MM.1S (cell line): ENCODE data around the gene AMOTL1.

ENCODE experiments used
- EZH2 ChIP-seq: fragments of 300-600 bp; sonication (generic); optimal IDR thresholded peaks from 2 replicates; pipeline ENCODE3; 2017; ENCODE audit warnings: low read depth, mild to moderate bottlenecking, antibody characterized with exemption, low read length, mixed read lengths
- EZH2phosphoT487 ChIP-seq: fragments of 300-600 bp; sonication (generic); IDR thresholded peaks from 2 replicates; pipeline ENCODE4 v1.6.1; 2018; ENCODE audit warnings: antibody characterized with exemption, low read length
- TF ChIP-seq, protein P1 (sequence below): fragments of 300-600 bp; sonication (generic); IDR thresholded peaks from 2 replicates; pipeline ENCODE4 v1.5.1; 2016; ENCODE audit warnings: antibody characterized with exemption, low read length, mixed read lengths

DNA sequence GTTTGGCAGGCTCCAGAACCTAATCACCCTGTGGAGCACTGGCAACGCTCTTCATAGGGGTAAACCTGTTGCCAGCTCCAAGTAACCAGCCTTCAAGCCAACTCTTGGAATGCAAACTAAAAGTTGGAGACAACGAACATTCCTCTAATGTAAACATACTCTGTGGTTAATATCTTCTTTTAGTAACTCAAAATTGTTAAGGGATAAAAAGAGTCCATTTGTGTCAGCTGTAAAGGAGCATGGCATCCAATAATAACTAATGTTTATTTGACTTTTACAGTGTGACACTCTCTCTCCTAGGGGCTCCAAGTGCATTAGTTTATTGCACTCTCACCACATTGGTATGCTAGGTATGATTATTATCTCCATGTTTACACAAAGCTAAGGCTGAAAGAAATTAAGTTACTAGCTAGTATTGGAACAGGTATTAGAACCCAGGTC, 31.0 kb upstream of the AMOTL1 start:
- TF ChIP-seq, protein P1, sequence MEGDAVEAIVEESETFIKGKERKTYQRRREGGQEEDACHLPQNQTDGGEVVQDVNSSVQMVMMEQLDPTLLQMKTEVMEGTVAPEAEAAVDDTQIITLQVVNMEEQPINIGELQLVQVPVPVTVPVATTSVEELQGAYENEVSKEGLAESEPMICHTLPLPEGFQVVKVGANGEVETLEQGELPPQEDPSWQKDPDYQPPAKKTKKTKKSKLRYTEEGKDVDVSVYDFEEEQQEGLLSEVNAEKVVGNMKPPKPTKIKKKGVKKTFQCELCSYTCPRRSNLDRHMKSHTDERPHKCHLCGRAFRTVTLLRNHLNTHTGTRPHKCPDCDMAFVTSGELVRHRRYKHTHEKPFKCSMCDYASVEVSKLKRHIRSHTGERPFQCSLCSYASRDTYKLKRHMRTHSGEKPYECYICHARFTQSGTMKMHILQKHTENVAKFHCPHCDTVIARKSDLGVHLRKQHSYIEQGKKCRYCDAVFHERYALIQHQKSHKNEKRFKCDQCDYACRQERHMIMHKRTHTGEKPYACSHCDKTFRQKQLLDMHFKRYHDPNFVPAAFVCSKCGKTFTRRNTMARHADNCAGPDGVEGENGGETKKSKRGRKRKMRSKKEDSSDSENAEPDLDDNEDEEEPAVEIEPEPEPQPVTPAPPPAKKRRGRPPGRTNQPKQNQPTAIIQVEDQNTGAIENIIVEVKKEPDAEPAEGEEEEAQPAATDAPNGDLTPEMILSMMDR, result no peak
- TF ChIP-seq EZH2, result no peak
- no peak for TF ChIP-seq EZH2phosphoT487
